AG09319 (cell line): ENCODE measurements around the gene GTF3C5.

Experiments
- DNase-seq: peaks from one replicate; pipeline ENCODE4 v3.0.0-alpha.2; 2010; ENCODE audit warnings: low read depth; ENCODE audit errors: extremely low read depth
- TF ChIP-seq, protein P1 (sequence below): IDR thresholded peaks from 2 replicates; pipeline ENCODE4 v1.5.1; 2011; ENCODE audit warnings: low read depth, mild to moderate bottlenecking, inconsistent platforms, low read length, moderate library complexity

GTF3C5 gene, protein sequence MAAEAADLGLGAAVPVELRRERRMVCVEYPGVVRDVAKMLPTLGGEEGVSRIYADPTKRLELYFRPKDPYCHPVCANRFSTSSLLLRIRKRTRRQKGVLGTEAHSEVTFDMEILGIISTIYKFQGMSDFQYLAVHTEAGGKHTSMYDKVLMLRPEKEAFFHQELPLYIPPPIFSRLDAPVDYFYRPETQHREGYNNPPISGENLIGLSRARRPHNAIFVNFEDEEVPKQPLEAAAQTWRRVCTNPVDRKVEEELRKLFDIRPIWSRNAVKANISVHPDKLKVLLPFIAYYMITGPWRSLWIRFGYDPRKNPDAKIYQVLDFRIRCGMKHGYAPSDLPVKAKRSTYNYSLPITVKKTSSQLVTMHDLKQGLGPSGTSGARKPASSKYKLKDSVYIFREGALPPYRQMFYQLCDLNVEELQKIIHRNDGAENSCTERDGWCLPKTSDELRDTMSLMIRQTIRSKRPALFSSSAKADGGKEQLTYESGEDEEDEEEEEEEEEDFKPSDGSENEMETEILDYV

DNA sequence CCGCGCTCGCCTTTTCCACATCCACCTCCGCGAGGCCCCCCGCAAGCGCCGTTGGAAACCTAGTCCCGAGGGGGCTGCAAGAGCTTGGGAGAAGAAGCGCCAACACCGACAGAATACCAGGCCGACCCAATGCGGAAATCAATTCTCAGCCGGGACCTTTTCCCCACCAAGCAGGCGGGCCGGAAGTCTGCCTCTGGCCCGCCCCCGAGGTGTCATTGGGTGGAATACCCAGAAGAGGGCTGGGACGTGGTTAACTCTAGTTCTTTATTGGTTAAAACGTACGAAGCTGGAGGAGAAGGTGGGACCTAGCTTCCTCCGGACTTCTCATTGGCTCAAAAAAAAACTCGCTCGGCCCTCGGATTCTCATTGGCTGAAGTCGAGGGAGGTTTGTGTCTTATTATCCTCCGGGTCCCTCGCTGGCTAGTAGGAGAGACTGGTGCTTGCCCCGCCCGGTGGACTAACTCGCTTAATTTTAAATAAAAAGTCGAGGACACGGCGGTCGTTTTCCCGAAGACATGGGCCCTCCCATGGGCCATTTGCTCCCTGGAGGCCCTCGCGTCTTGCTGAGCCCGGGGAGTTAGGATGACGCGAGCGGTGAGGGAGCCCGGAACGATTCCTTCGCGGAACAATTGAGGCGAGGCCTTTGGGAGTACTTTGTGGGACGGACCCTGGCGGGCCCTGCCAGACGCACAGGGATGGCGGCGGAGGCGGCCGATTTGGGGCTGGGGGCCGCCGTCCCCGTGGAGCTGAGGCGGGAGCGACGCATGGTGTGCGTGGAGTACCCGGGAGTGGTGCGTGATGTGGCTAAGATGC lies at the start of gene GTF3C5:
GTF3C5 (plus strand) TSS at position 681 of the 813 bp plus-strand sequence; CDS start at position 696, 15 bp downstream.
- peak; percentile 97 for DNase-seq
- TF ChIP-seq, protein P1, sequence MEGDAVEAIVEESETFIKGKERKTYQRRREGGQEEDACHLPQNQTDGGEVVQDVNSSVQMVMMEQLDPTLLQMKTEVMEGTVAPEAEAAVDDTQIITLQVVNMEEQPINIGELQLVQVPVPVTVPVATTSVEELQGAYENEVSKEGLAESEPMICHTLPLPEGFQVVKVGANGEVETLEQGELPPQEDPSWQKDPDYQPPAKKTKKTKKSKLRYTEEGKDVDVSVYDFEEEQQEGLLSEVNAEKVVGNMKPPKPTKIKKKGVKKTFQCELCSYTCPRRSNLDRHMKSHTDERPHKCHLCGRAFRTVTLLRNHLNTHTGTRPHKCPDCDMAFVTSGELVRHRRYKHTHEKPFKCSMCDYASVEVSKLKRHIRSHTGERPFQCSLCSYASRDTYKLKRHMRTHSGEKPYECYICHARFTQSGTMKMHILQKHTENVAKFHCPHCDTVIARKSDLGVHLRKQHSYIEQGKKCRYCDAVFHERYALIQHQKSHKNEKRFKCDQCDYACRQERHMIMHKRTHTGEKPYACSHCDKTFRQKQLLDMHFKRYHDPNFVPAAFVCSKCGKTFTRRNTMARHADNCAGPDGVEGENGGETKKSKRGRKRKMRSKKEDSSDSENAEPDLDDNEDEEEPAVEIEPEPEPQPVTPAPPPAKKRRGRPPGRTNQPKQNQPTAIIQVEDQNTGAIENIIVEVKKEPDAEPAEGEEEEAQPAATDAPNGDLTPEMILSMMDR, result no peak

DNA sequence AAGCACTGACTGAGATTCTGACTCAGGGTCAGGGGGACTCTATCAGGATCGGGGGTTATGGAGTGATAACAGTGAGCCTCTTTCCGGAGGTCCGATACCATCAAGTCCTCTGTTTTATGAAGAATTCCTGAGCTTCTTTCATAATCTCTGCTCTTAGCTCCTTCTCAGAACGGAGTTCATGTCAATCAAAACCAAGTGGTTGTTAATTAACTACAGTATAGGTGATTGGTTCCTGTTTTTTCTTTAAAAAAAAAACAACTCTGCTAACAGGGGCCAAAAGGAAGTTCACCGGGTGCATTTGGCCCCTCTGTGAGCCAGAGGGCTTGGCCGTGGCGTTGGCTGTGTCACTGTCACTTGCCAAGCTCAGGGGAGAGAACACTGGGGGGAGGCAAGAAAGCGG lies 48.3 kb upstream of the GTF3C5 start:
- DNase-seq, result no peak
- TF ChIP-seq, protein P1, result no peak

DNA sequence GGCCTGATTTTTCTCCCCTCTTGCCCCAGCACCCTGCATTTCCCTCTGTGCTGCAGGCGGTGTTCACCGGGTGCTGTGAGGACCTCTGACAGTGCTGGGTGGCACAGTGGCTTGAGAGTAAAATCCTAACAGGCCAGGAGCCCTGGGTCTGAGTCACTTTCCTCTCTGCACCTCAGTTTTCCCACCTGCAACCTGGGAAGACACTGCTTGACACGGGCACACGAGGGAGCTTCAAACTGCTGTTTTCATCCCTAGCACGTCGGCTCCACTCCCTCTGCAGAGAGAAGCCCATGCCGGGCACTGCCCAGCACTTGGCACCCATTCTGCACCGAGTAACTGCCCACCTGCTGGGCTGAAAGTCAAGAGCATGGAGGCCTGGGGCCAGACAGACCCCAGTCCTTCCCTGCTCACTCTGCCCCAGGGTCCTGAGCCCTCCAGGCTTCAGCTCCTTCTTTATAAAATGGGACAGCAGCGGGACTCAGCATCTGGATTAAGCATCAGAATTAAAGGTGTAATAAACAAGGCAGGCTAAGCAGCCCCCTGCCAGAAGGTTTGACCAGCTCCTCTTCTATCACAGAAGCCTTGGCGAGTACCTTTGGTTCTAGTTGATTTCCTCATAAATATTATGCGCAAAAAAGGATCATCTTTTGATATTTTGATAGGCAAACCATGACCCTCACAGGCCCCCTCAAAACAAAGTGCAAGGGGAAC lies 47.2 kb upstream of the GTF3C5 start:
- no peak for DNase-seq
- TF ChIP-seq, protein P1, result no peak

DNA sequence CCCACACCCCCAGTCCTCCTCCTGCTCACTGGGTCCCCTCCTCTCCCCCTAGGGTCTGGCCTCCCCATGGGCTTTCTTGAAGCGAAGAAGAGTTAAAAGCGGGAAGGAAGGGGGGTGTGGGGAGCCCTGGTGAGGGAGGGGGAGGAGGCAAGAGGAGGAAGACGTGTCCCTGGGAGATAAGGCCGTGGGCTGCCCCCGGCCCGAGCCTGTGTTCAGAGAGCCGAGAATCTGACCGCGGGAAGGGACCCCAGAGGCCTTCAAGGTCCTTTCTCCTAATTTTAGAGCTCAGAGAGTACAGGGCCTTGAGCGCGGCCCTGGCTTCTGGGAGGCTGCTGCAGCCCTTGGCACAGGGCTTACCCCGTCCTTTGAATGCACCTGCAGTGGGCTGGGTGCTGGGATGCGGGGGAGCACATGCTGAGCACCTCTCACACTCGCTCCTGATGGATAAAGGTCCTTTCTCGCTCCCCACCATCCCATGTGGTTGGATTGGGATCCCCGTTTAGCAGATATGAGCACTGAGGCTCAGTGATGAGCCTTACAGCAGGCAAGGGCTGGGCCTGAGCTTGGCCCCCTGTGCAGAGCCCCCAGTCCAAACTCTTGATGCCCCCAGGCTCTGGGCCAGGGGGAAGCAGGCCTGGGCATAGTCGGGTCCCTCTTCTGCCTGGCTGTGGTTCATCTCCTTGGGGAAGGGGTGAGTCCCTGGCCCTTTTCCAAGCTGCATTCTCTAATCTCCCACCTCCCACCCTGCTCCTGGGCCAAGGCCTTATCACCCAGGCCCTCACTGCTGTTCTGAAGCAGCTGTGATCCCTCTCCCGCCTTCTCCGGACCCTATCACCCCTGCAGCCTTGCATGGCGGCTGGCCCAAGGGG lies 46.4 kb upstream of the GTF3C5 start:
- no peak for DNase-seq
- TF ChIP-seq, protein P1, result no peak

DNA sequence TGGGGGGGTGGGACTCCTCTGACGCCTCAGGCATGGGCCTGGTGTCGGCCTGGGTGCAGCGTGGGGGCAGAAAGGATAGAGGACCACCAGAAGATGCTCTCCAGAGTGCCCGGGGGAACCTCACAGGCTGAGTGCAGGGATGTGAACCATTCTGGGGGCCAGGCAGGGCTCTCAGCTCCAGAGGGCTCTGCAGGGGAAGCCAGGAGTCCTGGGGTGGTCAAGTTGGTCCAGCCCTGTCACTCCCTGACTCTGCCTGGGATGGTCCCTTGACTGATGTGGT lies 45.8 kb upstream of the GTF3C5 start:
- TF ChIP-seq, protein P1, result no peak
- no peak for DNase-seq

DNA sequence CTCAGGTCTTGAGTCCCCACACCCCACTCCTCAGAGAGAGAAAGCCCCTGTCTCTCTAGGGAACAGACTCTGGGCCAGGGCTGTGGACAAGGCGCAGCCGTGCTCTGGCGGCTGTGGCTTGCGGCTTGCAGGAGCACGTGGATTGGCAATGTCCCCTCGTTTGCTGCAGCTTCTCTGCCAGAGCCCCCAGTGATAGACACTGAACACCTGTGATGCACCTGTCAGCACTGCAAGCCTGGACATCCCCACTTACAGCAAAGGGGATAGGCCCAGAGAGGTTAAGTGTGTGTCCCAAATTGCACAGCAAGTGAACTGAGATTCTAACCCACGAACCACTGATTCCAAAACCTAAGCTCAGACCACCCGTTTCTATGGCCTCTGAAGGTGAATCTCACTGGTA lies 45.3 kb upstream of the GTF3C5 start:
- TF ChIP-seq, protein P1, result no peak
- no peak for DNase-seq
